OCI-LY7 (cell line): ENCODE data around the gene WDR47. TPM values are rescaled to one million over a fixed set of nuclear protein-coding genes. Genes with fewer than 3 reads are reported as not detected.

Experiments
- BruUV-seq: library from RNA; stranded (reverse); fragments of 400-500 nt; replicated peaks from 2 replicates; lab custom pipeline; 2021; lab: Mats Ljungman, UMichigan
- CTCF ChIA-PET: fragments of 300-600 bp; sonication (Branson Sonifier 250); formaldehyde crosslinking; loops from one replicate; lab custom pipeline; 2022; ENCODE audit warnings: antibody characterized with exemption; ENCODE audit not compliant: unreplicated experiment; lab: Charles Lee
- POLR2A ChIA-PET: fragments of 300-600 bp; sonication (Branson Sonifier 250); formaldehyde crosslinking; loops from one replicate; lab custom pipeline; 2022; ENCODE audit warnings: antibody characterized with exemption; lab: Charles Lee
- DNase-seq: peaks from one replicate; pipeline ENCODE4 v3.0.0-alpha.2; 2015; ENCODE audit warnings: low spot score
- H2AFZ ChIP-seq: fragments of 200-600 bp; sonication (generic), shearing (Covaris generic); 2 replicates; pipeline ENCODE4 v1.6.1; 2014; ENCODE audit warnings: mild to moderate bottlenecking, antibody characterized with exemption, low read length, moderate library complexity
- H3K27ac ChIP-seq: fragments of 200-600 bp; sonication (generic); 2 replicates; pipeline ENCODE4 v1.5.1; 2014; ENCODE audit warnings: mixed run types, low read depth, mild to moderate bottlenecking, moderate library complexity, low read length, inconsistent platforms; ENCODE audit not compliant: poor library complexity, severe bottlenecking
- H3K36me3 ChIP-seq: fragments of 200-600 bp; sonication (generic); 2 replicates; pipeline ENCODE4 v1.6.1; 2014; ENCODE audit warnings: mild to moderate bottlenecking, antibody characterized with exemption, low read length, moderate library complexity, mixed read lengths; ENCODE audit not compliant: insufficient read depth
- H3K4me1 ChIP-seq: fragments of 200-600 bp; sonication (generic); 2 replicates; pipeline ENCODE4 v1.5.1; 2014; ENCODE audit warnings: mild to moderate bottlenecking, low read length; ENCODE audit not compliant: insufficient read depth, poor library complexity, severe bottlenecking
- H3K4me2 ChIP-seq: fragments of 200-600 bp; sonication (generic); 2 replicates; pipeline ENCODE4 v1.6.1; 2014; ENCODE audit warnings: mild to moderate bottlenecking, low read length
- H3K4me3 ChIP-seq: fragments of 200-600 bp; sonication (generic); 2 replicates; pipeline ENCODE4 v1.5.1; 2014; ENCODE audit warnings: mild to moderate bottlenecking, low read depth, low read length; ENCODE audit not compliant: poor library complexity, severe bottlenecking
- H3K79me2 ChIP-seq: fragments of 200-600 bp; sonication (generic); 2 replicates; pipeline ENCODE4 v1.6.1; 2016; ENCODE audit warnings: low read depth, mild to moderate bottlenecking, low read length, moderate library complexity, mixed read lengths; ENCODE audit not compliant: insufficient read depth
- H3K9me2 ChIP-seq: fragments of 200-600 bp; sonication (generic); 2 replicates; pipeline ENCODE4 v1.6.1; 2016; ENCODE audit warnings: mild to moderate bottlenecking, low read length, mixed read lengths; ENCODE audit not compliant: insufficient read depth
- H3K9me3 ChIP-seq: fragments of 200-600 bp; sonication (generic); 2 replicates; pipeline ENCODE4 v1.6.1; 2014; ENCODE audit warnings: mild to moderate bottlenecking, mixed run types, low read length, mixed read lengths
- H4K20me1 ChIP-seq: fragments of 200-600 bp; sonication (generic); 2 replicates; pipeline ENCODE4 v1.6.1; 2014; ENCODE audit warnings: mild to moderate bottlenecking, antibody characterized with exemption, low read length, moderate library complexity, mixed read lengths; ENCODE audit not compliant: insufficient read depth
- EZH2phosphoT487 ChIP-seq: fragments of 200-600 bp; sonication (generic); IDR thresholded peaks from 2 replicates; pipeline ENCODE4 v1.6.1; 2018; ENCODE audit warnings: low read depth, borderline replicate concordance, mild to moderate bottlenecking, mixed run types, antibody characterized with exemption, low read length, moderate library complexity, mixed read lengths
- intact Hi-C: fragments of 100-400 bp; cut with micrococcal nuclease; formaldehyde crosslinking; loops from one replicate; pipeline ENCODE4 v1.10.0; 2022; ENCODE audit not compliant: unreplicated experiment
- total RNA-seq, 2 experiments: library from RNA; depleted of rRNA in 1 of 2; stranded (reverse); fragments of >200 nt in 1 of 2; shearing (Covaris generic) in 1 of 2; gene quantifications; 2 replicates each; pipeline ENCODE4 v1.2.3, GENCODE V29; 2014 to 2022
- TF ChIP-seq, protein P1 (sequence below): fragments of 200-600 bp; sonication (generic); conservative IDR thresholded peaks from 2 replicates; pipeline ENCODE4 v1.5.1; 2014; ENCODE audit warnings: mild to moderate bottlenecking, antibody characterized with exemption, low read length, moderate library complexity, mixed read lengths

Gene WDR47
- total RNA-seq, 2 experiments from 2014 or later, result 11.0 to 12.0 TPM

DNA sequence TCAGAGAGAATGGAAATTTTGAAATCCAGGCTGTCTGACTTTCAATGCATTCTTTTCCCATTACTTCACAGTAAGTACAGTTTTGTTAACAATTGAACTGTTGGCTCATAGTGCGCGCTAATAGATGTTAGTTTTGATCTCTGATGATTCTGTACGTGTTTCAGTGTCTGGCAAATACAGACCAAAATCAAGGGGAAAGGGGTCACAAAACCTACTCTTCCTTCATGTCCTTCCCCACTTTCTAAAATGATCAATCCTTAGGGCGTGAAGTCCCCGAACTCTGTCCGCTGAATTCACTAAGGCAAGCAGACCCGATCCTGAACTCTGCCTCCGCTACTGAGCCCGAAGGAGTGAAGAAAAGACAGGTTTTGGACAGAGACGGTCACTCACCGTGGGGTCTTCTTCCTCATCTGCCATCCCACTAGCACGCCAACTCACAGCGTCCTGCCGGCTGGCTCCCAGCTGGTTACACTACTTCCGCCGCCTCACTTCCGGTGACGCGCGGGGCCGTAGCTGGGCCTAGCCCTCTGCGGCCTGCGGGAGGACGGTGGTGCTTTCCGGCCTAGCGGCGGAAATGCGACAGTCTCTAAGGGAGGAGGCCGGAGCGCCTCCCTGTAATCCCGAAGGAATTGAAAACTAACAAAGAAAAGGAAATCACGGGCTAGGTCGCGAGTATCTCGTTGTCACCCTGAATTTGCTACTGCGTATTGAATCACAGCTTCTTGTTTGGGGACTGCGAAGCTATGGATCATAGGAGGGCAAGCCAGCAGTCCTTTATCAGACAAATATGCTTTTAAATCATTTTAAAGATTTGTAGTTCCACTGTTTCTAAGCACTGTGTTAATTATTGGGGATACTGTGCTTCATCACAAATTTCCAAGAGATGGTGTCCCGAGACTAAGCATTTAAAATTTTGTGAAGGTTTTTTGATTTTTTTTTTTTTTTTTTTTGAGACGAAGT lies 33.9 kb upstream of the WDR47 start, which contains the start of gene TAF13:
Gene TAF13 (minus strand): TSS at position 473 of the 960 bp plus-strand sequence. CDS start 56 bp downstream, at position 417.
- BruUV-seq, result TSS peak; percentile 99
- H2AFZ ChIP-seq, result peak within 1 kb of the TSS; percentile 85
- intact Hi-C loops, result loop anchor here (1.0 kb wide), 1 partner anchor 24 kb away; no protein-coding TSS in a partner anchor

DNA sequence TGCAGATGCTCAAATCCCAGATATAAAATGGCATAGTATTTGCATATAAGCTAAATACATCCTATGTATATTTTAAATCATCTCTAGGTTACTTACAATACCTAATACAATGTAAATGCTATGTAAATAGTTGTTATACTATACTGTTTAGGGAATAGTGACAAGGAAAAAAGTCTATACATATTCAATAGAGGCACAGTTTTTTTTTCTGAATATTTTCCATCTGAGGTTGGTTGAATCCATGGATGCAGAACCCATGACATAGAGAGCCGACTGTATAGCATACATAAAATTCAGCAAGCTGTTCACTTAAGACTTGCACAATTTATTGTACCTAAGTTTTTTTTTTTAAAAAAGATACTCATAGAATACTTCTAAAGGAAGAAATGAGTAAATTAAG lies 27.4 kb upstream of the WDR47 start:
- H4K20me1 ChIP-seq, result no peaks in the 10 kb centered on the region
- H3K9me3 ChIP-seq, result no peaks in the 10 kb centered on the region
- H2AFZ ChIP-seq, result no peak overlapping the region
- ChIA-PET CTCF (no interaction called here), POLR2A (interaction anchor here (0.6 to 1.2 kb wide), 2 partner anchors 30 to 31 kb away, joined by 3 to 4 read pairs; no protein-coding TSS in a partner anchor)
- no peak for DNase-seq
- TF ChIP-seq, protein P1, sequence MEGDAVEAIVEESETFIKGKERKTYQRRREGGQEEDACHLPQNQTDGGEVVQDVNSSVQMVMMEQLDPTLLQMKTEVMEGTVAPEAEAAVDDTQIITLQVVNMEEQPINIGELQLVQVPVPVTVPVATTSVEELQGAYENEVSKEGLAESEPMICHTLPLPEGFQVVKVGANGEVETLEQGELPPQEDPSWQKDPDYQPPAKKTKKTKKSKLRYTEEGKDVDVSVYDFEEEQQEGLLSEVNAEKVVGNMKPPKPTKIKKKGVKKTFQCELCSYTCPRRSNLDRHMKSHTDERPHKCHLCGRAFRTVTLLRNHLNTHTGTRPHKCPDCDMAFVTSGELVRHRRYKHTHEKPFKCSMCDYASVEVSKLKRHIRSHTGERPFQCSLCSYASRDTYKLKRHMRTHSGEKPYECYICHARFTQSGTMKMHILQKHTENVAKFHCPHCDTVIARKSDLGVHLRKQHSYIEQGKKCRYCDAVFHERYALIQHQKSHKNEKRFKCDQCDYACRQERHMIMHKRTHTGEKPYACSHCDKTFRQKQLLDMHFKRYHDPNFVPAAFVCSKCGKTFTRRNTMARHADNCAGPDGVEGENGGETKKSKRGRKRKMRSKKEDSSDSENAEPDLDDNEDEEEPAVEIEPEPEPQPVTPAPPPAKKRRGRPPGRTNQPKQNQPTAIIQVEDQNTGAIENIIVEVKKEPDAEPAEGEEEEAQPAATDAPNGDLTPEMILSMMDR, result no peak
- no peak for TF ChIP-seq EZH2phosphoT487
- H3K9me2 ChIP-seq, result no peaks in the 10 kb centered on the region
- no peak overlapping the region for H3K4me3 ChIP-seq
- intact Hi-C loops, result no loop called here
- H3K4me1 ChIP-seq, result no peaks in the 10 kb centered on the region
- H3K36me3 ChIP-seq, result peaks cover 44% of the 10 kb centered on the region
- no peak overlapping the region for H3K4me2 ChIP-seq
- peaks cover 6% of the 10 kb centered on the region; the same call in 1 of the 2 replicates for H3K79me2 ChIP-seq
- H3K27ac ChIP-seq, result no peak overlapping the region
- BruUV-seq, result no TSS peak

More for the DNA sequence above, 33.9 kb upstream of the WDR47 start, which contains the start of gene TAF13:
- Histone ChIP-seq H3K27ac (peak within 1 kb of the TSS; percentile 68), H3K4me3 (peak within 1 kb of the TSS; percentile 82), H3K36me3 (peaks cover 12% of the 10 kb centered on the region; the same call in 1 of the 2 replicates), H3K4me1 (peaks cover 29% of the 10 kb centered on the region), H3K9me2 (no peaks in the 10 kb centered on the region), H3K79me2 (peaks cover 14% of the 10 kb centered on the region), H3K9me3 (no peaks in the 10 kb centered on the region), H3K4me2 (peak within 1 kb of the TSS; percentile 90), H4K20me1 (no peaks in the 10 kb centered on the region)
- no peak for TF ChIP-seq EZH2phosphoT487
- TF ChIP-seq, protein P1, result 0 out of 2 replicates have a peak, but pooled peaks have one; percentile 17
- ChIA-PET CTCF (no interaction called here), POLR2A (interaction anchor here (0.6 to 1.8 kb wide), 18 partner anchors 8 to 1255 kb away, joined by 3 to 11 read pairs (median 4); partner anchors contain the start of gene WDR47)
- DNase-seq, result peak; percentile 96
